ENCODE measurements around the gene MDH1. TPM values are rescaled to one million over a fixed set of nuclear protein-coding genes. Genes with fewer than 3 reads are reported as not detected.

MDH1 gene
- total RNA-seq, 4 donors from 2014 or later: 152 to 266 (median 192) TPM

DNA sequence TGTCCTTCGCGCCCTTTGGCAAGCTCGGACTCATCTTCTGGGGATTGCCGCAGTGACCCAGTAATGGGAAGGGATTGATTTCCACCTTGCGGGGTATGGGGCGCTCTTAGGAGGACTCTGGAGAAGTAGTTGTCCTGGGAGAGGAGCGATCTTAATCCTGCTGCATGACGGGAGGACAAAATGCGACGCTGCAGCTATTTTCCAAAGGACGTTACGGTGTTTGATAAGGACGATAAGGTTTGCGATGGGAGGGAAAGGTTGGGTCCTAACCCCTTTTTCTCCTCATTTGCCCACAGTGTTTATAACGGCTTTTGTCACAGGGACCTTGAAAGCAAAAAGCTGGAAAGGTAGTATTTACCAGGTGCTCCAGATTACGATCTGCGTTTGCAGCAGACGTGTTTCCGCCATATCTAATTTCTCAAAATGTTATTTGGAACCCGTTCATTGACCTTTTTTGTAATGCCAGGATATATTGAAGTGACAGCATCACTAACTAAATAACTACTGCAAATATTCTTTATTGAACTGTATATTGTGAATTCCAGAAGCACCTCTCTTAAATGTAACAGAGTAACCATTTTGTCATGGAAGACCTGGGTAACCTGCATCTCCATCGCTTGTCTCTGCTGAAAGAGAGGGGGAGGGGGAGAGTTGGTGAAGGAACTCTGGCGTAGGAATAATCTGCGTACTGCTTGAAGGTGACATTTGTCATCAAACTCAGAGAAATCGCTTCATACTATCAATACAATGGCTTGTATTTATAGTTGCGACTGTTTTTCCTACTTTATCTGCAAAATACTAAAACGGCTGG lies 590 bp downstream of the MDH1 start:
- no peak for DNase-seq (ENCODE audit: low spot score)
- TF ChIP-seq, protein P1, sequence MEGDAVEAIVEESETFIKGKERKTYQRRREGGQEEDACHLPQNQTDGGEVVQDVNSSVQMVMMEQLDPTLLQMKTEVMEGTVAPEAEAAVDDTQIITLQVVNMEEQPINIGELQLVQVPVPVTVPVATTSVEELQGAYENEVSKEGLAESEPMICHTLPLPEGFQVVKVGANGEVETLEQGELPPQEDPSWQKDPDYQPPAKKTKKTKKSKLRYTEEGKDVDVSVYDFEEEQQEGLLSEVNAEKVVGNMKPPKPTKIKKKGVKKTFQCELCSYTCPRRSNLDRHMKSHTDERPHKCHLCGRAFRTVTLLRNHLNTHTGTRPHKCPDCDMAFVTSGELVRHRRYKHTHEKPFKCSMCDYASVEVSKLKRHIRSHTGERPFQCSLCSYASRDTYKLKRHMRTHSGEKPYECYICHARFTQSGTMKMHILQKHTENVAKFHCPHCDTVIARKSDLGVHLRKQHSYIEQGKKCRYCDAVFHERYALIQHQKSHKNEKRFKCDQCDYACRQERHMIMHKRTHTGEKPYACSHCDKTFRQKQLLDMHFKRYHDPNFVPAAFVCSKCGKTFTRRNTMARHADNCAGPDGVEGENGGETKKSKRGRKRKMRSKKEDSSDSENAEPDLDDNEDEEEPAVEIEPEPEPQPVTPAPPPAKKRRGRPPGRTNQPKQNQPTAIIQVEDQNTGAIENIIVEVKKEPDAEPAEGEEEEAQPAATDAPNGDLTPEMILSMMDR (IDR thresholded peaks at IDR 0.05): no peak
- peak; percentile 41 for ATAC-seq (ENCODE audit: low FRiP score)

DNA sequence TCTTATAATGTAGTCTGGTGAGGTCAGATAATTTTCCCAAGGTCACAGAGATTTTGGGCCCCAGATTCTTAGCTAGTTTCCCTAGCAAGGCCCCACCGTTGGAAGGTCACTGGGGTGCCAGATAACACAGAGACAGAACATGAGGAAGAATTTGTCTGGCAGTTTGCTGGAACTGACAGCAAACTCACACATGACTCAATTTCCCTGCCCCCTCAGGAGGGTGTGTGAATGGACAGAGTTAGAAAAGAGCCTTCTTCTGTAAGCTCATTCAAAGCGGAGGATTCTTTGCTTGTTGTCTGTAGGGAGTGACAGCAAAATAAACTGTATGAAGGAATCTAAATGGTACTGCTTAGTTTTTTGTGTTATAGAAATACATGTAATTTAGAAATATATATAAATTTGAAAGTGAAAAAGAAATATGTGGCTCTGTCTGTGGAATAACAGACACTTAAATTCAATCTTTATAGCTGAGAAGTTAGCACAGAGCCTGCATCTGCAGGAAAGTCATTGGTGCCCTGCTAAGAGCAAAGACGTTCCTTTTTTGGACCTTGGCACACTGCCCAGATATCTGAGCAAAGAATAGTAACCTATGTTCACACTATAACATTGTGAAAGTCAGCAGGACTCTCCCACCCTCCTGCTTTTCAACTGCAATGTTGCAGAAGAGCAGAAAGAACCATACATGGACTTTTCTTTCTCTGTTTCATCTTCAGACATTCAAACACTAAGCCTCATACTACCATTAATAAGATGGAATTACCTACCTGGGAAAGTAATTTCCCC lies 2.1 kb downstream of the MDH1 start:
- DNase-seq (ENCODE audit: low spot score): no peak
- TF ChIP-seq, protein P1 (IDR thresholded peaks at IDR 0.05): no peak
- no peak for ATAC-seq (ENCODE audit: low FRiP score)

DNA sequence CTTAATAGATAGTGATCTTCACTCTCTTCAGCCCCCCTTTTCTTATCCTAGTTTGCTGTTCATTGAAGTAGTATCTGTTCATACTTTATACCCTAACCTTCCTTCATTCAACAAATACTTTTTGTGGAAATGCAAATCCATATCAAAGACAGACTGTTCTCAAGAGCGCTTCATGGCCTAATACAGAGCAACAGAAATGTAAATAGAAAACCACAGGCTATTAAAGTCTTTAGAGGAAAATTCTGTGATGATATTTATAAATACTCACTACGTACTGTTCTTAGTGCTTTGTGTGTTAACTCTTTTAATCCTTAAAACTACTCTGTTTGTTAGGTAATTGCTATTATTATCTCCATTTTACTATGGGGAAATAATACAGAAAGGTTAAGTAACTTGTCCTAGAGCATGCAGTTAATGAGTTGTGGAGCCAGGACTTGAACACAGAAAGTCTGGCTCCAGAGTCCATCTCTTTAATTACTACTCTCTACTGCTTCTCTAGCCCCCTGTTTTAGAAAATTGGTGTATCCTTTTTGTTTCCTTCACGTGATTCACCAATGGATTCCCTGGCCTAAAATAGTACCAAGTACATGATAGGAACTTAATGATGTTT lies 2.9 kb downstream of the MDH1 start:
- TF ChIP-seq, protein P1 (IDR thresholded peaks at IDR 0.05): no peak
- DNase-seq (ENCODE audit: low spot score) (no peak), ATAC-seq (ENCODE audit: low FRiP score) (no peak)

DNA sequence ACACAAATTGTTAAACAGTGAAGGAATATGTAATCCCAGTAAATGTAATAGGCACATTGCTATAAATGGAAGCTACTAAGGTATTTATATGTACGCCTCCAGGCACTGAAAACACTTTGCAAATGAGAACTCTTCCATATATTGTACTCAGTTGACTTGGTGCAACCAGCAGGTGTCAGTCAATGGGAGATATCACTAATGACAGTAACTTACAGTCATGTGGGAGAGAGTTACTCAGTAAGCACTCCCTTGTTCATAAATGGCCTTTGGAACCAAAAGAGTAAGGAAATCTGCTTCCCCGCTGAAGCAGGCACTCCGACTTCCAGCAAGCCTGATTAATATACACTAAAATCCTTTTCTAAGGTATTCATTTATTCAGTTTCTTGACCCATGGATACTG lies 5.9 kb downstream of the MDH1 start:
- no peak for ATAC-seq (ENCODE audit: low FRiP score)
- TF ChIP-seq, protein P1 (IDR thresholded peaks at IDR 0.05): no peak
- no peak for DNase-seq (ENCODE audit: low spot score)

DNA sequence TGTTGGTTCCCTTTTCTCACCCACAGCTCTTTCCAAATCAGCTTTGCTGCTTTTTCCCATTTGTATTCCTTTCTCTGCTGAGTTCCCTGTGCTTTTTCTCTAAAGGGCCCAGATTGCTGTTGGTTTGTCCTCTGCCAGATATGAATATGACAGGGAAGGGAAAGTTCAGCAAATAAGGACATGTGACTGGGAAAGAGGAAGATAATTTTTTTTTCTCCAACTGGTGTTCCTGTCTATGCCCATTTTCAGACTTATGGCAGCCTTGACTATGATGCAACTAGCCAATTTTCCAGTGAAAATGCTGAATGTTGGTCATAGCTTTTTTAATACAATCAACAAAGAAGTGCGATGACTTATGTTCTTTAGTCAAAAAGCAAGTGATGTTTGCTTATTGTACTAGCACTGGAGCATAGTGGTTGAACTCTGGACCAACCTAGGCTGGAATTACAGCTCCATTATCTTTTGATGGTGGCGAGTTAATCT lies 7.7 kb downstream of the MDH1 start:
- TF ChIP-seq, protein P1 (IDR thresholded peaks at IDR 0.05): no peak
- ATAC-seq (ENCODE audit: low FRiP score) (no peak), DNase-seq (ENCODE audit: low spot score) (no peak)

DNA sequence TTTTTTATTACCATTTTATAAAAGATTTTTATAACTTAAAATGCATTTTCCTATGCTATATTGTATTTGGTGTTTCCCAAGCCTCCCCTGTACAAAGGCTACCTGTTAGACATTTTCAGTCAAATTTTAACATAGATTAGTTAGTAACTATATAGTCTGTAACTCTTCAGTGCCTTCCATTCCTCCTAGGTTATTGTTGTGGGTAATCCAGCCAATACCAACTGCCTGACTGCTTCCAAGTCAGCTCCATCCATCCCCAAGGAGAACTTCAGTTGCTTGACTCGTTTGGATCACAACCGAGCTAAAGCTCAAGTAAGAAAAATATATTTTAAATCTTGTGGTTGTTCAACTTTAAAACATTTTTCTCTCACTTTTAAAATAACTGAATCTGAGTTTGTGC lies 10.2 kb downstream of the MDH1 start:
- DNase-seq (ENCODE audit: low spot score) (no peak), ATAC-seq (ENCODE audit: low FRiP score) (no peak)
- TF ChIP-seq, protein P1 (IDR thresholded peaks at IDR 0.05): no peak

Measured in omental fat pad (tissue), 4 donors.